GM19467 (cell line): ENCODE data around the gene C3.

ENCODE experiments used
- ATAC-seq: cut with Tn5 transposase; IDR thresholded peaks from one replicate; pipeline ENCODE4 v1.9.1; 2021; ENCODE audit warnings: mild to moderate bottlenecking, moderate library complexity; ENCODE audit not compliant: unreplicated experiment

The C3 gene

GRCh38 chr19:6731822-6732221 lies 11.4 kb upstream of the C3 start:
- ATAC-seq, result no peak

DNA sequence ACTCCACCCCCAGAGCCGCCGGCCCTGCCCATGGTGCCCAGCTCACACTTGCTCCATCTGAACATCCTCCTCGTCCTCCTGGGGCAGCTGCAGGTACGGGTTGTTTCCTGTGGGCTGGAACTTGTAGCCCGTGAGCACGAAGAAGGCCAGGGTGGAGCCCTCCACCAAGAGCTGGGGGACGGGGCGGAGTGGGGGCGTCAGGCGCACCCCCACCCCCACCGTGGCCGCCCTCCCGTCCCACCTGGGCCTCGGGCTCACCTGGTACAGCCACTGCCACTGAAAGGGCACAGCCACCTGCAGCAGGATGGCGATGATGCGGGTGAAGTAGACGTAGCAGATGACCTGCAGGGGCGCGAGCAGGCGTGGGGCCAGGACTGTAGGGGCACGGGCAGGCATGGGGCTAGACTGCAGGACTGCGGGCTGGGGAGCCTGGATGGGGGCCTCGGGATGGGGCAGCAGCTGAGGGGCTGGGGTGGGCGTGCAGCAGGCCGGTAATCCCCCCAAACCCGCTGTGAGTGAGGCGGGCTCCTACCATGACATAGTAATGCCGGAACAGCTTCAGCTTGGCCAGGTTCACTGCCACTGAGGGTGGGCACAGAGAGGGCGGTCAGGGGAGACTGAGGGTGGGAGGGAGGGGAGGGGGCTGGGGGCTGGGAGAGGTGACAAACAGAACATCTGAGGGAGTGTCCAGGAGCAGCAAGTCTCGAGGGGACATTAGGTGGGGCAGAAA lies 10.7 kb upstream of the C3 start:
- ATAC-seq, result no peak

- ATAC-seq, result no peak
These were observed 9.8 kb upstream of the C3 start for GRCh38 chr19:6730153-6730804.

DNA sequence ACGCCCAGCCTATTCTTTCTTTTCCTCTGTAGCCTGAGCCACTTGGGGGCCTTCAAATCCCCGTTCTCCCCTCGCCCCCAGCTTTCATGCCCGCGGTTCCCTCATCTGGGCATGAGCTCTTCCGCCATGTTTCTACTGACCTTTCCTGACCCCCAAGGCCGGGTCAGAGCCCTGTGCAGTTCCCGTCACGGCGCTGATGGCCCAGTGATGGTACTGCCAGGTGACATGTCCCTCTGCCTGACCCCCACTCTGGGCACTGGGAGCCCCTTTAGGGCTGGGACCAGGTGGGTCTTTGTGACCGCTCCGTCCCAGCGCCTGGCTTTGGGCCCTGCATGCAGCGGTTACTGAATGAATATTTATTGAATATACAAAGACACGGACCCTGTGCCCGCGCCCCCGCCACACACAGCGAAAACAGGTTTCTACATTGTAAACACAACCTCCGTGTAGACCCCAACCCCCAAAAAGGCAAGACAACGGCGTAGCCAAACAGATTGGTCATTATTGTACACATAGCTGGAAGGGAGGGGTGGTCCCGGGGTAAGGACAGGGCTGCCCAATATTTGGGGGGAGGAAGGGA lies 9.2 kb upstream of the C3 start:
- ATAC-seq, result no peak

- ATAC-seq, result no peak
These were observed 7.9 kb upstream of the C3 start for GRCh38 chr19:6728346-6728745.

DNA sequence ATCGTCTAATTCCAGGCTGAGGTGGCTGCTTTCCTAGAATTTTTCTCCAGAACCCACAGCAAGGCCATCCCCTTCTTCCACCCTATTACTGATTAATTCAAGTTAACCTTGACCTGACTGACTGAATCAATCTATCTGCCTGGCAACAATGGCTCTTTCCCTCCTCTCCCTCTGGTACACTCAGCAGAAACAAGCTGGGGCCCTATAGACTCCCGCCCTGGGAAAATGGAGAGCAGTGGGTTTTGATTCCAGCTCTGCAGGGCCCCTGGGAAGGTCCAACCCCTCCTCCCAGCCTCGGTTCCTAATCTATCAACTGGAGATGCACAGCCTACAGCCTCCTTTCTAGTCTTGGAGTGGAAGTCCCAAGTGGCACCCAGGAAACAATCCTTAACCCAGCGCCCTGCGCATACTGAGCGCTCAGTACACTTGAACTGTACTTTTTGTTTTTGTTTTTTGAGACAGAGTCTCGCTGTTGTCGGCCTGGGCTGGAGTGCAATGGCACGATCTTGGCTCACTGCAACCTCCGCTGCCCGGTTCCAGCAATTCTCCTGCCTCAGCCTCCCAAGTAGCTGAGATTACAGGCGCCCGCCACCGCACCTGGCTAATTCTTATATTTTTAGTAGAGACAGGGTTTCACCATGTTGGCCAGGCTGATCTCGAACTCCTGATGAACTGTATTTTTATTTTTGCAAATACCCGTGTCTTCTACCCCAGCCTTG lies 5.2 kb upstream of the C3 start:
- no peak for ATAC-seq

GRCh38 chr19:6724631-6725492 lies 4.4 kb upstream of the C3 start:
- ATAC-seq, result no peak

- ATAC-seq, result no peak
These were observed 3.3 kb upstream of the C3 start for GRCh38 chr19:6723738-6724137.

DNA sequence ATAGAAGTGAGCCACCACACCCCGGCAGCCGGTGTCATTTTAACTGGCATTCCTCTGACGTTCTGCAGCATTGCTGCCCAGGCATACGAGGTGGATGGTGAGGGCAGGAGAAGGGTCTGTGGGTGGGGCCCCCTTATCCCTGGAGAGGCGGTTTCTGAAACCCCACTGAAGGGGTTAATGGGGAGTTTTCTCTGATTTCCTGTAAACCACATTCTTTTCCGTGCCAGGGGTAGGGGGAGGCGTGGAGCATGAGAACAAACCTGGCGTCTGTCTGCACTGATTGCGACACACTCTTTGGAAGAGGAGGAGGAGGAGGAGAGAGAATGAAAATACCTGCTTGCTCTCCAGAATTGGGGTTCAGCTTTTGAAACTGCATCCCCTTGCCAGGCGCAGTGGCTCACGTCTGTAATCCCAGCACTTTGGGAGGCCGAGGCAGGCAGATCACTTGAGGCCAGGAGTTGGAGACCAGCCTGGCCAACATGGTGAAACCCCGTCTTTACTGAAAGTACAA lies 2.7 kb upstream of the C3 start:
- ATAC-seq, result no peak

DNA sequence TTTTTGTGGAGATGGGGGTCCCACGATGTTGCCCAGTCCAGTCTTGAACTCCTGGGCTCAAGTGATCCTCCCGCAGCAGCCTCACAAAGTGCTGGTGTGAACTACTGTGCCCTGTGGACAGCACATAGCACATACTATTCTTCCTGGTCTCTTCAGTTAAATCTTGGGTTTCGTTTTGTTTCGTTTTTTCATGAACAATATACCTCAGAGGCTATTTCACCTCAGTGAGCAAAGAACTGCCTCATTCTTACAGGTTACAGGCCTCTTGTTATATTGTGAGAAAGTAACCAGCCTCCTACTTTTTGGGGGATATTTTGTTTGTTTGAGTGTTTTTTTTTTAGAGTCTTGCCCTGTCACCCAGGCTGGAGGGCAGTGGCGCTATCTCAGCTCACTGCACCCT lies 1.3 kb upstream of the C3 start:
- ATAC-seq, result no peak

GRCh38 chr19:6721138-6721474 lies 656 bp upstream of the C3 start:
- no peak for ATAC-seq

DNA sequence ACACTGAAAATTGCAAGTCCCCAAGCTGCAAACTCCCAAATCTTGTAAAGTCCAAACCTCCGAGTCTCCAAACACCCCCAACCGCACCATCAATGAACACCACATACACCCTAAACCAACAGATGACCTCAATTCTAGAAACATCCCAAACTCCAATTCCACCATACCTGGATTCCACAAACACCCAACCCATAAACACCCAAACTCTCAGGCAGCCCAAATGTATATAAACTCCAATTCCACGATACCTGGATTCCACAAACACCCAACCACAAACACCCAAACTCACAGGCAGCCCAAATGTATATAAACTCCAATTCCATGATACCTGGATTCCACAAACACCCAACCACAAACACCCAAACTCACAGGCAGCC lies 470 bp downstream of the C3 start:
- no peak for ATAC-seq

- ATAC-seq, result no peak
These were observed 949 bp downstream of the C3 start for GRCh38 chr19:6719540-6719861.

GRCh38 chr19:6718741-6719539 lies 1.5 kb downstream of the C3 start:
- no peak for ATAC-seq

- no peak for ATAC-seq
These were observed 2.2 kb downstream of the C3 start for GRCh38 chr19:6718111-6718740.

GRCh38 chr19:6717441-6717971 lies 2.9 kb downstream of the C3 start:
- no peak for ATAC-seq

- no peak for ATAC-seq
These were observed 3.4 kb downstream of the C3 start for GRCh38 chr19:6717036-6717435.

GRCh38 chr19:6716610-6716970 lies 3.9 kb downstream of the C3 start:
- no peak for ATAC-seq

DNA sequence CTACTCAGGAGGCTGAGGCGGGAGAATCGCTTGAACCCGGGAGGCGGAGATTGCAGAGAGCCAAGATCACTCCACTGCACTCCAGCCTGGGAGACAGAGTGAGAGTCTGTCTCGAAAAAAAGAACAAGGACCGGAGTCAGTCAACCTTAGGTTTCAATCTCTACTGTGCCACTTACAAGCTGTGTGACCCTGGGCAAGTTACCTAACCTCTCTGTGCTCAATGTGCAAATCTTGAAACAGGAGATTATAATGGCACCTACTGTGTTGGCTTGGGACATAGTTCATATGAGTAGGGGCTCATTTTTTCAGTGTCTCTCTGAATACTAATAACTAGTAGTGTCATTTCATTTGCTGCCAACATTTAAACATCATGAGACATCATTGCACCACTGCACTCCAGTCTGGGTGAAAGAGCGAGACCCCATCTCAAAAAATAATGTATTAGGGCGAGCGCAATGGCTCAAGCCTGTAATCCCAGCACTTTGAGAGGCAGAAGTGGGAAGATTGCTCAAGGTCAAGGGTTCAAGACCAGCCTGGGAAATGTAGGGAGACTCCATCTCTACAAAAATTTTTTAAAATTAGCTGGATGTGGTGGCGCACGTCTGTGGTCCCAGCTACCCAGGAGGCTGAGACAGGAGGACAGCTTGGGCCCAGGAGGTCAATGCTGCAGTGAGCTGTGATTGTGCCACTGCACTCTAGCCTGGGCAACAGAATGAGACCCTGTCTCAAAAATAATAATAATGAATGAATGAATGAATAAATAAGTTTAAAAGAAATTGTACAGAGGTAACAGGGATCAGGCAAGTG lies 5.5 kb downstream of the C3 start:
- no peak for ATAC-seq
